IPS-15b (cell line): ENCODE data around the gene GPR155.

ENCODE experiments used
- H3K27me3 ChIP-seq: one replicate; pipeline ENCODE4 v1.6.1; 2013; ENCODE audit warnings: low read length; ENCODE audit not compliant: control insufficient read depth, insufficient read depth
- H3K36me3 ChIP-seq: one replicate; pipeline ENCODE4 v1.6.1; 2013; ENCODE audit warnings: low read length; ENCODE audit not compliant: control insufficient read depth, insufficient read depth
- H3K4me1 ChIP-seq: one replicate; pipeline ENCODE4 v1.6.1; 2013; ENCODE audit warnings: mild to moderate bottlenecking, low read length; ENCODE audit not compliant: control insufficient read depth, insufficient read depth
- H3K4me3 ChIP-seq: one replicate; pipeline ENCODE4 v1.5.1; 2013; ENCODE audit warnings: low read depth, low read length
- H3K9ac ChIP-seq: one replicate; pipeline ENCODE4 v1.6.1; 2013; ENCODE audit warnings: low read depth, mild to moderate bottlenecking, low read length
- H3K9me3 ChIP-seq: one replicate; pipeline ENCODE4 v1.6.1; 2013; ENCODE audit warnings: mild to moderate bottlenecking, low read length; ENCODE audit not compliant: control insufficient read depth, insufficient read depth

The GPR155 gene

GRCh38 chr2:174486563-174487107 is at the start of gene GPR155:
GPR155 (minus strand) TSS chr2:174487029; CDS start chr2:174481956, 5,073 bp downstream.
- Histone ChIP-seq H3K9me3 (no peaks in the 10 kb centered on the region), H3K4me3 (peak within 1 kb of the TSS; percentile 79), H3K27me3 (peaks cover 21% of the 10 kb centered on the region), H3K4me1 (no peaks in the 10 kb centered on the region), H3K36me3 (no peaks in the 10 kb centered on the region), H3K9ac (peak within 1 kb of the TSS; percentile 74)

- Histone ChIP-seq H3K36me3 (no peaks in the 10 kb centered on the region), H3K27me3 (no peaks in the 10 kb centered on the region), H3K4me3 (no peak overlapping the region), H3K9me3 (no peaks in the 10 kb centered on the region), H3K4me1 (no peaks in the 10 kb centered on the region), H3K9ac (no peak overlapping the region)
These were observed 49.2 kb upstream of the GPR155 start for GRCh38 chr2:174535757-174536703.

- H3K9me3 ChIP-seq: no peaks in the 10 kb centered on the region
- H3K4me3 ChIP-seq: no peak overlapping the region
- no peaks in the 10 kb centered on the region for H3K27me3 ChIP-seq
- H3K36me3 ChIP-seq: no peaks in the 10 kb centered on the region
- no peaks in the 10 kb centered on the region for H3K4me1 ChIP-seq
- no peak overlapping the region for H3K9ac ChIP-seq
These were observed 48.3 kb upstream of the GPR155 start for GRCh38 chr2:174535083-174535482.

- no peaks in the 10 kb centered on the region for H3K9me3 ChIP-seq
- H3K9ac ChIP-seq: no peak overlapping the region
- H3K4me1 ChIP-seq: no peaks in the 10 kb centered on the region
- no peak overlapping the region for H3K4me3 ChIP-seq
- no peaks in the 10 kb centered on the region for H3K36me3 ChIP-seq
- H3K27me3 ChIP-seq: no peaks in the 10 kb centered on the region
These were observed 43.1 kb upstream of the GPR155 start for GRCh38 chr2:174529916-174530315.

- Histone ChIP-seq H3K27me3 (no peaks in the 10 kb centered on the region), H3K9me3 (no peaks in the 10 kb centered on the region), H3K4me3 (no peak overlapping the region), H3K36me3 (no peaks in the 10 kb centered on the region), H3K9ac (no peak overlapping the region), H3K4me1 (no peaks in the 10 kb centered on the region)
These were observed 41.1 kb upstream of the GPR155 start for GRCh38 chr2:174527959-174528358.

GRCh38 chr2:174527101-174527721 is 40.4 kb upstream of the GPR155 start:
- no peaks in the 10 kb centered on the region for H3K9me3 ChIP-seq
- no peaks in the 10 kb centered on the region for H3K36me3 ChIP-seq
- H3K4me3 ChIP-seq: no peak overlapping the region
- H3K4me1 ChIP-seq: no peaks in the 10 kb centered on the region
- H3K27me3 ChIP-seq: no peaks in the 10 kb centered on the region
- H3K9ac ChIP-seq: no peak overlapping the region

GRCh38 chr2:174524527-174524926 is 37.7 kb upstream of the GPR155 start:
- no peak overlapping the region for H3K9ac ChIP-seq
- no peak overlapping the region for H3K4me3 ChIP-seq
- no peaks in the 10 kb centered on the region for H3K27me3 ChIP-seq
- no peaks in the 10 kb centered on the region for H3K36me3 ChIP-seq
- H3K4me1 ChIP-seq: no peaks in the 10 kb centered on the region
- H3K9me3 ChIP-seq: no peaks in the 10 kb centered on the region

- H3K27me3 ChIP-seq: no peaks in the 10 kb centered on the region
- no peaks in the 10 kb centered on the region for H3K9me3 ChIP-seq
- no peak overlapping the region for H3K9ac ChIP-seq
- no peaks in the 10 kb centered on the region for H3K4me1 ChIP-seq
- no peaks in the 10 kb centered on the region for H3K36me3 ChIP-seq
- H3K4me3 ChIP-seq: no peak overlapping the region
These were observed 35.7 kb upstream of the GPR155 start for GRCh38 chr2:174522553-174522952.

- H3K4me3 ChIP-seq: no peak overlapping the region
- no peaks in the 10 kb centered on the region for H3K36me3 ChIP-seq
- no peak overlapping the region for H3K9ac ChIP-seq
- no peaks in the 10 kb centered on the region for H3K27me3 ChIP-seq
- no peaks in the 10 kb centered on the region for H3K4me1 ChIP-seq
- no peaks in the 10 kb centered on the region for H3K9me3 ChIP-seq
These were observed 31.6 kb upstream of the GPR155 start for GRCh38 chr2:174518395-174518794.

- H3K36me3 ChIP-seq: no peaks in the 10 kb centered on the region
- no peak overlapping the region for H3K9ac ChIP-seq
- no peaks in the 10 kb centered on the region for H3K9me3 ChIP-seq
- no peak overlapping the region for H3K4me3 ChIP-seq
- H3K4me1 ChIP-seq: no peaks in the 10 kb centered on the region
- H3K27me3 ChIP-seq: no peaks in the 10 kb centered on the region
These were observed 29.9 kb upstream of the GPR155 start for GRCh38 chr2:174516501-174517378.

GRCh38 chr2:174512345-174512744 is 25.5 kb upstream of the GPR155 start:
- Histone ChIP-seq H3K36me3 (no peaks in the 10 kb centered on the region), H3K4me1 (no peaks in the 10 kb centered on the region), H3K27me3 (no peaks in the 10 kb centered on the region), H3K9ac (no peak overlapping the region), H3K9me3 (peaks cover 7% of the 10 kb centered on the region), H3K4me3 (no peak overlapping the region)
